HUDEP-2 (cell line): ENCODE measurements around the gene VPS16.

Source experiments
- DNase-seq, 76 experiments: peaks; one replicate each; lab custom pipeline; 2025; ENCODE audit not compliant: unreplicated experiment in 76 of 76; lab: John Stamatoyannopoulos, UW

Gene VPS16

GRCh38 chr20:2833761-2834160 lies 6.8 kb upstream of the VPS16 start:
- DNase-seq = no peak

GRCh38 chr20:2834401-2835110 lies 6.0 kb upstream of the VPS16 start:
- no peak for DNase-seq

- DNase-seq = no peak
Measured at GRCh38 chr20:2835331-2835796, 5.2 kb upstream of the VPS16 start.

- no peak for DNase-seq
Measured at GRCh38 chr20:2836035-2836434, 4.5 kb upstream of the VPS16 start.

- no peak for DNase-seq
Measured at GRCh38 chr20:2837221-2837960, 3.2 kb upstream of the VPS16 start.

GRCh38 chr20:2838170-2838797 lies 2.3 kb upstream of the VPS16 start:
- no peak for DNase-seq

- peak in 1 of 76 experiments; percentile 27 for DNase-seq
Measured at GRCh38 chr20:2838847-2839671, 1.5 kb upstream of the VPS16 start.

- peak in 3 of 76 experiments; percentile 34 to 59 (median 54) for DNase-seq
Measured at GRCh38 chr20:2839732-2840137, 810 bp upstream of the VPS16 start.

- DNase-seq = peak in 25 of 76 experiments; percentile 9 to 60 (median 22)
Measured at GRCh38 chr20:2840967-2841531, 504 bp downstream of the VPS16 start.

GRCh38 chr20:2845607-2846006 lies 5.1 kb downstream of the VPS16 start:
- no peak for DNase-seq

- no peak for DNase-seq
Measured at GRCh38 chr20:2846698-2847097, 6.2 kb downstream of the VPS16 start.

- DNase-seq = no peak
Measured at GRCh38 chr20:2847802-2848201, 7.3 kb downstream of the VPS16 start.

- DNase-seq = no peak
Measured at GRCh38 chr20:2849529-2849928, 9.0 kb downstream of the VPS16 start.

GRCh38 chr20:2851086-2851485 lies 10.5 kb downstream of the VPS16 start:
- DNase-seq = no peak

- DNase-seq = no peak
Measured at GRCh38 chr20:2858591-2858990, 18.0 kb downstream of the VPS16 start.

- no peak for DNase-seq
Measured at GRCh38 chr20:2859330-2860121, 19.0 kb downstream of the VPS16 start.

GRCh38 chr20:2864626-2865025 lies 24.1 kb downstream of the VPS16 start:
- no peak for DNase-seq

GRCh38 chr20:2865101-2865500 lies 24.6 kb downstream of the VPS16 start:
- DNase-seq = no peak

GRCh38 chr20:2865630-2866029 lies 25.1 kb downstream of the VPS16 start:
- peak in 9 of 76 experiments; percentile 5 to 17 (median 8) for DNase-seq

- no peak for DNase-seq
Measured at GRCh38 chr20:2866236-2866635, 25.7 kb downstream of the VPS16 start.
